ENCODE measurements around the gene SLC25A1. TPM values are rescaled to one million over a fixed set of nuclear protein-coding genes. Genes with fewer than 3 reads are reported as not detected.

The SLC25A1 gene
- polyA plus RNA-seq (ENCODE audit: insufficient read length in 10 of 10): 10 to 100 TPM; 15.6 to 35.0 (median 19.4) TPM
- long read RNA-seq, donor 1, transcript SLC25A1-201 (9 exons, 1,648 nt): major isoform, 5 of 6 reads
- long read RNA-seq, donor 1, partial matches to known transcripts: 0 of 6 reads
- long read RNA-seq, donor 1, other reads (novel, unspliced or antisense): 0 of 6 reads
- long read RNA-seq, donor 2, partial matches to known transcripts: 0 of 4 reads
- long read RNA-seq, donor 2, other reads (novel, unspliced or antisense): 0 of 4 reads
- long read RNA-seq, donor 3: 0 reads
- long read RNA-seq, donor 4, transcript SLC25A1-201 (9 exons, 1,648 nt): major isoform, 7 of 8 reads
- long read RNA-seq, donor 4, partial matches to known transcripts: 0 of 8 reads
- long read RNA-seq, donor 4, other reads (novel, unspliced or antisense): 0 of 8 reads
- long read RNA-seq, donor 5, transcript SLC25A1-201 (9 exons, 1,648 nt): major isoform, 11 of 13 reads
- long read RNA-seq, donor 5, partial matches to known transcripts: 0 of 13 reads
- long read RNA-seq, donor 5, other reads (novel, unspliced or antisense): 0 of 13 reads
- long read RNA-seq, donor 6, transcript SLC25A1-201 (9 exons, 1,648 nt): major isoform, 5 of 5 reads
- long read RNA-seq, donor 6, partial matches to known transcripts: 0 of 5 reads
- long read RNA-seq, donor 6, other reads (novel, unspliced or antisense): 0 of 5 reads
- long read RNA-seq, donor 7, partial matches to known transcripts: 0 of 4 reads
- long read RNA-seq, donor 7, other reads (novel, unspliced or antisense): 0 of 4 reads
- long read RNA-seq, donor 8, transcript SLC25A1-201 (9 exons, 1,648 nt): major isoform, 7 of 10 reads
- long read RNA-seq, donor 8, partial matches to known transcripts: 0 of 10 reads
- long read RNA-seq, donor 8, other reads (novel, unspliced or antisense): 0 of 10 reads
- long read RNA-seq, donor 9, partial matches to known transcripts: 0 of 3 reads
- long read RNA-seq, donor 9, other reads (novel, unspliced or antisense): 0 of 3 reads

GRCh38 chr22:19178657-19179496, at the start of gene SLC25A1:
TSS of gene SLC25A1 (minus strand) at chr22:19178736. CDS start at chr22:19178673, 63 bp downstream.
- peak; percentile 83 to 93 (median 89) for DNase-seq

GRCh38 chr22:19228179-19228578, 49.6 kb upstream of the SLC25A1 start:
- no peak for DNase-seq

- no peak for DNase-seq
Measured at GRCh38 chr22:19226428-19226827, 47.9 kb upstream of the SLC25A1 start.

GRCh38 chr22:19225560-19225959, 47.0 kb upstream of the SLC25A1 start:
- DNase-seq: no peak

- DNase-seq: no peak
Measured at GRCh38 chr22:19224985-19225384, 46.4 kb upstream of the SLC25A1 start.

GRCh38 chr22:19224557-19224956, 46.0 kb upstream of the SLC25A1 start:
- DNase-seq: no peak

GRCh38 chr22:19223617-19224016, 45.1 kb upstream of the SLC25A1 start:
- DNase-seq: no peak

GRCh38 chr22:19223110-19223509, 44.6 kb upstream of the SLC25A1 start:
- DNase-seq: no peak

GRCh38 chr22:19222242-19223005, 43.9 kb upstream of the SLC25A1 start:
- no peak for DNase-seq

GRCh38 chr22:19220867-19221266, 42.3 kb upstream of the SLC25A1 start:
- no peak for DNase-seq

- DNase-seq: no peak
Measured at GRCh38 chr22:19218541-19219233, 40.2 kb upstream of the SLC25A1 start.

- no peak for DNase-seq
Measured at GRCh38 chr22:19216579-19216978, 38.0 kb upstream of the SLC25A1 start.

- DNase-seq: no peak
Measured at GRCh38 chr22:19215360-19215759, 36.8 kb upstream of the SLC25A1 start.

GRCh38 chr22:19214078-19214473, 35.5 kb upstream of the SLC25A1 start:
- DNase-seq: no peak

- DNase-seq: no peak
Measured at GRCh38 chr22:19213442-19214077, 35.0 kb upstream of the SLC25A1 start.

GRCh38 chr22:19213001-19213400, 34.5 kb upstream of the SLC25A1 start:
- DNase-seq: no peak

- no peak for DNase-seq
Measured at GRCh38 chr22:19212302-19212870, 33.9 kb upstream of the SLC25A1 start.

GRCh38 chr22:19210188-19210587, 31.7 kb upstream of the SLC25A1 start:
- DNase-seq: no peak

- no peak for DNase-seq
Measured at GRCh38 chr22:19208287-19208847, 29.8 kb upstream of the SLC25A1 start.
